H1 (cell line): ENCODE measurements around the gene RENBP. TPM values are rescaled to one million over a fixed set of nuclear protein-coding genes. Genes with fewer than 3 reads are reported as not detected.

Experiments used
- CTCF ChIA-PET: fragments of 300-600 bp; sonication (Branson Sonifier 250); formaldehyde crosslinking; loops from one replicate; lab custom pipeline; 2021; ENCODE audit not compliant: partially characterized antibody; lab: Charles Lee
- POLR2A ChIA-PET: fragments of 300-600 bp; sonication (Branson Sonifier 250); formaldehyde crosslinking; loops from one replicate; lab custom pipeline; 2021; ENCODE audit warnings: inconsistent platforms; ENCODE audit not compliant: partially characterized antibody; lab: Charles Lee
- DNase-seq, 2 experiments: peaks; one replicate each; pipeline versions ENCODE4 v3.0.0 to v3.0.0-alpha.2; 2010 to 2022; ENCODE audit warnings: low spot score in 2 of 2, low read depth in 1 of 2, mixed read lengths in 1 of 2
- FAIRE-seq: peaks from 2 replicates; lab custom pipeline; 2011; peaks lifted over from hg19 to GRCh38; lab: Jason Lieb, UNC
- H2AFZ ChIP-seq: 2 replicates; pipeline ENCODE4 v1.8.1; 2012; ENCODE audit warnings: low read length, inconsistent platforms
- H2AK5ac ChIP-seq: 2 replicates; pipeline ENCODE4 v1.6.1; 2013; ENCODE audit warnings: low read depth, low read length
- H2BK120ac ChIP-seq: replicated peaks from 2 replicates; pipeline ENCODE3; 2013; ENCODE audit warnings: low read depth, low read length, inconsistent platforms
- H2BK12ac ChIP-seq: 2 replicates; pipeline ENCODE4 v1.6.1; 2013; ENCODE audit warnings: low read depth, low read length
- H2BK15ac ChIP-seq: 2 replicates; pipeline ENCODE4 v1.6.1; 2013; ENCODE audit warnings: low read length
- H2BK20ac ChIP-seq: 2 replicates; pipeline ENCODE4 v1.6.1; 2013; ENCODE audit warnings: low read length
- H2BK5ac ChIP-seq: 2 replicates; pipeline ENCODE4 v1.6.1; 2013; ENCODE audit warnings: low read depth, low read length
- H3K14ac ChIP-seq: 2 replicates; pipeline ENCODE4 v1.6.1; 2013; ENCODE audit warnings: inconsistent platforms; ENCODE audit not compliant: insufficient read length
- H3K18ac ChIP-seq: 2 replicates; pipeline ENCODE4 v1.6.1; 2013; ENCODE audit warnings: low read length; ENCODE audit errors: extremely low read depth
- H3K23ac ChIP-seq: 2 replicates; pipeline ENCODE4 v1.6.1; 2013; ENCODE audit warnings: inconsistent platforms; ENCODE audit not compliant: insufficient read length
- H3K23me2 ChIP-seq: 2 replicates; pipeline ENCODE4 v1.6.1; 2013; ENCODE audit warnings: low read depth, low read length
- H3K27ac ChIP-seq: 2 replicates; pipeline ENCODE4 v1.6.1; 2011; ENCODE audit warnings: low read depth, low read length, inconsistent platforms
- H3K27me3 ChIP-seq, 4 experiments: replicated peaks in 1 of 4; 1 replicate in 1 of 4; 2 replicates in 3 of 4; pipeline versions ENCODE4 v1.6.1 to v1.8.1; 2011 to 2013; ENCODE audit warnings: low read length in 3 of 4, mild to moderate bottlenecking in 3 of 4, inconsistent platforms in 2 of 4, mixed read lengths in 2 of 4, moderate library complexity in 1 of 4; ENCODE audit not compliant: control insufficient read depth in 3 of 4, insufficient read depth in 3 of 4; ENCODE audit errors: extremely low read depth in 1 of 4
- H3K36me3 ChIP-seq, 4 experiments: 2 replicates each; pipeline versions ENCODE4 v1.6.1 to v1.8.1; 2011 to 2013; ENCODE audit warnings: mild to moderate bottlenecking in 4 of 4, low read length in 3 of 4, moderate library complexity in 2 of 4, control low read depth in 1 of 4, inconsistent platforms in 1 of 4; ENCODE audit not compliant: insufficient read depth in 4 of 4, control insufficient read depth in 2 of 4
- H3K4ac ChIP-seq: replicated peaks from 2 replicates; pipeline ENCODE3; 2013; ENCODE audit warnings: low read length, low read depth, mixed read lengths, inconsistent platforms; ENCODE audit not compliant: insufficient read length
- H3K4me1 ChIP-seq, 4 experiments: replicated peaks in 1 of 4; 1 replicate in 1 of 4; 2 replicates in 3 of 4; pipeline versions ENCODE4 v1.6.1 to v1.8.1; 2011 to 2013; ENCODE audit warnings: low read length in 3 of 4, inconsistent platforms in 2 of 4, mixed read lengths in 1 of 4; ENCODE audit not compliant: insufficient read depth in 4 of 4, control insufficient read depth in 3 of 4
- H3K4me2 ChIP-seq, 2 experiments: 2 replicates each; pipeline versions ENCODE4 v1.6.1 to v1.8.1; 2011 to 2013; ENCODE audit warnings: low read depth in 2 of 2, low read length in 2 of 2, control low read depth in 1 of 2, inconsistent platforms in 1 of 2, mild to moderate bottlenecking in 1 of 2; ENCODE audit not compliant: insufficient read depth in 1 of 2
- H3K4me3 ChIP-seq, 4 experiments: fragments of 200-600, 300-600 bp in 1 of 4; sonication (generic), shearing (Covaris generic), sonication (Bioruptor Twin) in 1 of 4; 2 replicates each; pipeline versions ENCODE4 v1.5.1 to v1.8.1; 2011 to 2016; ENCODE audit warnings: low read length in 4 of 4, low read depth in 3 of 4, control low read depth in 2 of 4, inconsistent platforms in 2 of 4, mild to moderate bottlenecking in 2 of 4, mixed read lengths in 1 of 4, moderate library complexity in 1 of 4; ENCODE audit not compliant: insufficient read depth in 2 of 4; ENCODE audit errors: extremely low read depth in 1 of 4
- H3K56ac ChIP-seq: replicated peaks from 2 replicates; pipeline ENCODE3; 2013; ENCODE audit warnings: low read depth, mild to moderate bottlenecking, mixed read lengths, low read length, inconsistent platforms; ENCODE audit not compliant: insufficient read length
- H3K79me1 ChIP-seq: 2 replicates; pipeline ENCODE4 v1.6.1; 2013; ENCODE audit warnings: low read depth, low read length, control low read depth
- H3K79me2 ChIP-seq, 2 experiments: 2 replicates each; pipeline versions ENCODE4 v1.6.1 to v1.8.1; 2012 to 2013; ENCODE audit warnings: low read length in 2 of 2, mild to moderate bottlenecking in 2 of 2, inconsistent platforms in 1 of 2; ENCODE audit not compliant: insufficient read depth in 2 of 2, control insufficient read depth in 1 of 2
- H3K9ac ChIP-seq, 4 experiments: replicated peaks in 1 of 4; 1 replicate in 1 of 4; 2 replicates in 3 of 4; pipeline versions ENCODE4 v1.6.1 to v1.8.1; 2011 to 2013; ENCODE audit warnings: low read depth in 3 of 4, low read length in 3 of 4, control low read depth in 2 of 4, mild to moderate bottlenecking in 2 of 4, moderate library complexity in 2 of 4, inconsistent platforms in 1 of 4; ENCODE audit errors: extremely low read depth in 1 of 4
- H3K9me3 ChIP-seq, 2 experiments: 2 replicates each; pipeline versions ENCODE4 v1.6.1 to v1.8.1; 2012 to 2013; ENCODE audit warnings: mild to moderate bottlenecking in 2 of 2, moderate library complexity in 2 of 2, control low read depth in 1 of 2, inconsistent platforms in 1 of 2, low read depth in 1 of 2, low read length in 1 of 2, mixed read lengths in 1 of 2; ENCODE audit not compliant: insufficient read depth in 2 of 2
- H4K20me1 ChIP-seq, 2 experiments: replicated peaks in 1 of 2; 2 replicates each; pipeline versions ENCODE3 to v1.8.1; 2011 to 2013; ENCODE audit warnings: inconsistent platforms in 2 of 2, low read length in 2 of 2, mild to moderate bottlenecking in 1 of 2; ENCODE audit not compliant: insufficient read depth in 2 of 2, control insufficient read depth in 1 of 2
- H4K5ac ChIP-seq: 2 replicates; pipeline ENCODE4 v1.6.1; 2013; ENCODE audit warnings: low read length, low read depth, mixed read lengths, inconsistent platforms; ENCODE audit not compliant: insufficient read length
- H4K8ac ChIP-seq: 2 replicates; pipeline ENCODE4 v1.8.0; 2013; ENCODE audit warnings: mild to moderate bottlenecking, moderate library complexity, low read length, inconsistent platforms; ENCODE audit not compliant: insufficient read depth; ENCODE audit errors: extremely low read depth
- H4K91ac ChIP-seq: replicated peaks from 2 replicates; pipeline ENCODE3; 2013; ENCODE audit warnings: low read length, mixed read lengths, inconsistent platforms; ENCODE audit not compliant: insufficient read length
- BCL11A ChIP-seq, 2 experiments: IDR thresholded peaks; one replicate each; pipeline ENCODE4 v1.6.1; 2011; ENCODE audit warnings: low read depth in 2 of 2, low read length in 2 of 2, mild to moderate bottlenecking in 2 of 2
- CREB1 ChIP-seq: IDR thresholded peaks from 2 replicates; pipeline ENCODE4 v1.6.1; 2012; ENCODE audit warnings: inconsistent platforms
- GABPA ChIP-seq: IDR thresholded peaks from 2 replicates; pipeline ENCODE4 v1.6.1; 2011; ENCODE audit warnings: mild to moderate bottlenecking, low read length, moderate library complexity, borderline replicate concordance; ENCODE audit not compliant: insufficient read depth
- KDM5A ChIP-seq: fragments of 200-600 bp; IDR thresholded peaks from 2 replicates; pipeline ENCODE4 v1.7.1; 2012; ENCODE audit warnings: mild to moderate bottlenecking, low read length, inconsistent platforms, mixed read lengths
- PHF8 ChIP-seq: fragments of 200-600 bp; sonication (generic); conservative IDR thresholded peaks from 2 replicates; pipeline ENCODE4 v1.7.1; 2012; ENCODE audit warnings: low read depth, mild to moderate bottlenecking, inconsistent platforms, low read length, moderate library complexity
- RFX5 ChIP-seq: IDR thresholded peaks from 2 replicates; pipeline ENCODE4 v1.6.1; 2011; ENCODE audit warnings: low read depth, low read length, improper control_type of control experiment, borderline replicate concordance
- SP1 ChIP-seq: IDR thresholded peaks from 2 replicates; pipeline ENCODE4 v1.6.1; 2011; ENCODE audit warnings: low read depth, low read length
- SP4 ChIP-seq: IDR thresholded peaks from 2 replicates; pipeline ENCODE4 v1.6.1; 2012; ENCODE audit warnings: low read length, inconsistent platforms
- TBP ChIP-seq: IDR thresholded peaks from 2 replicates; pipeline ENCODE4 v1.6.1; 2011; ENCODE audit warnings: low read depth, low read length, improper control_type of control experiment
- USF2 ChIP-seq: IDR thresholded peaks from 2 replicates; pipeline ENCODE4 v1.6.1; 2011; ENCODE audit warnings: low read length, improper control_type of control experiment
- WGBS, 2 experiments: shearing (Covaris generic) in 1 of 2; methylation state at CpG; one replicate each; pipeline versions ENCODE4 v1.1.6 to v1.1.7; 2013 to 2015; ENCODE audit warnings: low lambda C conversion rate in 2 of 2, mixed read lengths in 2 of 2, inconsistent platforms in 1 of 2, low coverage in 1 of 2, missing lambda C conversion rate in 1 of 2; ENCODE audit not compliant: insufficient replicate concordance in 2 of 2, insufficient coverage in 1 of 2, insufficient read length in 1 of 2; ENCODE audit errors: extremely low coverage in 1 of 2, missing lambda C conversion rate in 1 of 2; 5-methylcytosine and 5-hydroxymethylcytosine counted together
- polyA plus RNA-seq, 7 experiments: library from polyadenylated mRNA; depleted of rRNA in 3 of 7; stranded (reverse) in 5 of 7; unstranded in 2 of 7; fragments of >200 nt in 5 of 7; fragments of 200-250 nt in 2 of 7; gene quantifications; 1 replicate in 5 of 7; 2 replicates in 1 of 7; 4 replicates in 1 of 7; pipeline versions ENCODE4 v1.2.1 to v1.2.3, GENCODE V29; 2011 to 2013; ENCODE audit warnings: missing spikeins in 2 of 7, mixed read lengths in 2 of 7
- total RNA-seq: library from RNA; stranded (reverse); fragmentation: NEBNext Ultra II Directional; extraction: Animal tissue kit (Norgen Biotek cat#: 25700); gene quantifications from 2 replicates; pipeline ENCODE4 v1.2.1, GENCODE V29; 2021

The RENBP gene
- total and polyA plus RNA-seq, 2 of the 8 experiments (the other 6 are each of a cell fraction or from before 2014, with no cell fraction given): 12.4 to 21.8 TPM

DNA sequence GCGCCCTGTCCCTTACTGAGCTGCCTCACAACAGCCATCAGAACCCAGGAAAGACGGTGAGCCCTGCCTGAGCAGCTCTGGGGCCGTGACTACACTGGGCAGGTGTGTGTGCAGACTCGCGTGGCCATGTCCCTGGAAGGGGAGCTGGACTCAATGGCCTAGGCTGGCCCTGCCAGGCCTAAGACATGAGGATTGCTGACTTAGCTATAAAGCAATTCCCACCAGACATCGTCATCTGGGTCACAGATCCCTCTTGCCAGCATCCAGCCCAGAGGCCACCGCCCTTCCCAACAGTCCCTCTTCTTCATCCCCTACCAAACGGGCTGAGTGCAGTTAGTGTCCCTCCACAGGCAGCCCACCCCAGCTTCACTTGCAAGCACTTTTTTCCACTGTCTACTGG is 13.3 kb downstream of the RENBP start:
- Histone ChIP-seq H2BK12ac (no peak overlapping the region), H2BK15ac (no peak overlapping the region), H3K23ac (no peak overlapping the region), H2BK5ac (no peak overlapping the region), H3K4me3 (no peak overlapping the region), H3K9me3 (no peaks in the 10 kb centered on the region), H4K20me1 (peaks cover 0 to 3% of the 10 kb centered on the region in 2 experiments), H3K79me1 (no peaks in the 10 kb centered on the region), H3K4me2 (no peak overlapping the region), H3K4ac (no peak overlapping the region), H3K18ac (no peak overlapping the region), H2AFZ (no peak overlapping the region), H3K14ac (no peak overlapping the region), H3K9ac (no peak overlapping the region), H3K56ac (no peak overlapping the region), H3K79me2 (peaks cover 0 to 13% of the 10 kb centered on the region in 2 experiments; a peak in 2 of 4 replicates), H3K27me3 (no peaks in the 10 kb centered on the region), H2BK120ac (no peak overlapping the region), H3K4me1 (peaks cover 0 to 18% (median 14%) of the 10 kb centered on the region in 4 experiments; a peak in 6 of 7 replicates), H3K23me2 (peaks cover 15% of the 10 kb centered on the region; the same call in 1 of the 2 replicates), H4K91ac (no peak overlapping the region), H4K8ac (no peak overlapping the region), H3K27ac (no peak overlapping the region), H4K5ac (no peak overlapping the region), H3K36me3 (peaks cover 0 to 10% (median 4%) of the 10 kb centered on the region in 4 experiments; a peak in 2 of 8 replicates), H2BK20ac (no peak overlapping the region), H2AK5ac (no peak overlapping the region)
- ChIA-PET CTCF (interaction anchor here (19.6 kb wide), 1 partner anchor 17 kb away, joined by 272 read pairs; the partner anchor contains the start of gene RENBP), POLR2A (interaction anchor here (14.9 kb wide), 1 partner anchor 10 kb away, joined by 231 read pairs; the partner anchor contains the start of genes NAA10 and RENBP)
- FAIRE-seq: no peak
- no peak for DNase-seq
- 80% methylated on average over 2 of the region's 8 CpGs; no CpG with 5 or more reads in 1 of the 2 experiments for WGBS, 2 experiments
- no peak for TF ChIP-seq BCL11A (IDR thresholded peaks at IDR 0.05; ENCODE audit: low read depth in 2 of 2, low read length in 2 of 2)
- no peak for TF ChIP-seq TBP
- TF ChIP-seq CREB1: no peak
- no peak for TF ChIP-seq USF2
- TF ChIP-seq RFX5: no peak
- no peak for TF ChIP-seq SP1
- no peak for TF ChIP-seq GABPA
- TF ChIP-seq PHF8: no peak
- no peak for TF ChIP-seq KDM5A
- TF ChIP-seq SP4: no peak
